IMR-90 (cell line): ENCODE data around the gene S1PR3. TPM values are rescaled to one million over a fixed set of nuclear protein-coding genes. Genes with fewer than 3 reads are reported as not detected.

ENCODE experiments used
- ATAC-seq: fragments of 200-7000 bp; cut with Tn5 transposase; 2 replicates; pipeline ENCODE4 v1.9.1; 2020; ENCODE audit warnings: low read depth, mild to moderate bottlenecking, moderate library complexity
- BruUV-seq: library from RNA; stranded (reverse); fragments of 400-500 nt; replicated peaks from 2 replicates; lab custom pipeline; 2021; lab: Mats Ljungman, UMichigan
- CTCF ChIA-PET: fragments of 300-600 bp; formaldehyde crosslinking; extraction: SDS; loops from one replicate; lab custom pipeline; 2021; ENCODE audit warnings: antibody characterized with exemption; lab: Yijun Ruan, JAX
- POLR2A ChIA-PET: fragments of 300-600 bp; sonication (Branson Sonifier 250); formaldehyde crosslinking; loops from one replicate; lab custom pipeline; 2022; ENCODE audit warnings: antibody characterized with exemption; ENCODE audit not compliant: unreplicated experiment; lab: Charles Lee
- DNase-seq: peaks from one replicate; pipeline ENCODE4 v3.0.0; 2013
- H2AFZ ChIP-seq: replicated peaks from 2 replicates; pipeline ENCODE3; 2013; ENCODE audit warnings: low read length, mild to moderate bottlenecking; ENCODE audit not compliant: poor library complexity
- H2AK5ac ChIP-seq: 2 replicates; pipeline ENCODE4 v1.6.1; 2013; ENCODE audit warnings: low read depth, low read length, inconsistent platforms
- H2AK9ac ChIP-seq: replicated peaks from 2 replicates; pipeline ENCODE3; 2013; ENCODE audit warnings: mild to moderate bottlenecking, low read depth, low read length, moderate library complexity; ENCODE audit not compliant: poor library complexity
- H2BK120ac ChIP-seq: 2 replicates; pipeline ENCODE4 v1.6.1; 2013; ENCODE audit warnings: low read depth, low read length, inconsistent platforms
- H2BK15ac ChIP-seq: 3 replicates; pipeline ENCODE4 v1.6.1; 2013; ENCODE audit warnings: low read depth, low read length, inconsistent platforms
- H2BK20ac ChIP-seq: 2 replicates; pipeline ENCODE4 v1.6.1; 2013; ENCODE audit warnings: low read depth, mild to moderate bottlenecking, inconsistent platforms, low read length, moderate library complexity
- H2BK5ac ChIP-seq: 2 replicates; pipeline ENCODE4 v1.6.1; 2013; ENCODE audit warnings: mild to moderate bottlenecking, low read depth, low read length, inconsistent platforms; ENCODE audit not compliant: poor library complexity, severe bottlenecking
- H3K14ac ChIP-seq: replicated peaks from 2 replicates; pipeline ENCODE4 v1.6.1; 2013; ENCODE audit warnings: low read depth, low read length, inconsistent platforms
- H3K18ac ChIP-seq: 2 replicates; pipeline ENCODE4 v1.6.1; 2013; ENCODE audit warnings: low read depth, low read length, control low read depth
- H3K23ac ChIP-seq: 2 replicates; pipeline ENCODE4 v1.6.1; 2013; ENCODE audit warnings: low read depth, low read length, inconsistent platforms
- H3K27ac ChIP-seq: 2 replicates; pipeline ENCODE4 v1.5.1; 2013; ENCODE audit warnings: mild to moderate bottlenecking, control low read depth, low read length; ENCODE audit not compliant: insufficient read depth
- H3K27me3 ChIP-seq: 2 replicates; pipeline ENCODE4 v1.6.1; 2013; ENCODE audit warnings: low read length; ENCODE audit not compliant: control insufficient read depth, insufficient read depth
- H3K36me3 ChIP-seq: 2 replicates; pipeline ENCODE4 v1.6.1; 2013; ENCODE audit warnings: low read length, mixed read lengths; ENCODE audit not compliant: control insufficient read depth, insufficient read depth
- H3K4ac ChIP-seq: 2 replicates; pipeline ENCODE4 v1.6.1; 2013; ENCODE audit warnings: low read depth, low read length, inconsistent platforms
- H3K4me1 ChIP-seq: 2 replicates; pipeline ENCODE4 v1.6.1; 2013; ENCODE audit warnings: low read length, mixed read lengths; ENCODE audit not compliant: control insufficient read depth, insufficient read depth
- H3K4me2 ChIP-seq: 2 replicates; pipeline ENCODE4 v1.6.1; 2013; ENCODE audit warnings: low read depth, mild to moderate bottlenecking, control low read depth, low read length, moderate library complexity
- H3K4me3 ChIP-seq: 2 replicates; pipeline ENCODE4 v1.5.1; 2013; ENCODE audit warnings: low read depth, mild to moderate bottlenecking, control low read depth, low read length, moderate library complexity; ENCODE audit not compliant: insufficient read depth
- H3K56ac ChIP-seq: 2 replicates; pipeline ENCODE4 v1.6.1; 2013; ENCODE audit warnings: low read length, inconsistent platforms; ENCODE audit not compliant: insufficient read depth; ENCODE audit errors: extremely low read depth
- H3K79me1 ChIP-seq, 2 experiments: 2 replicates each; pipeline ENCODE4 v1.6.1; 2013; ENCODE audit warnings: low read length in 2 of 2, inconsistent platforms in 1 of 2, low read depth in 1 of 2
- H3K9ac ChIP-seq: 2 replicates; pipeline ENCODE4 v1.6.1; 2013; ENCODE audit warnings: low read depth, low read length, control low read depth
- H3K9me1 ChIP-seq: 2 replicates; pipeline ENCODE4 v1.6.1; 2013; ENCODE audit warnings: low read length, inconsistent platforms; ENCODE audit not compliant: insufficient read depth
- H3K9me3 ChIP-seq: 2 replicates; pipeline ENCODE4 v1.6.1; 2013; ENCODE audit warnings: low read length; ENCODE audit not compliant: control insufficient read depth, insufficient read depth
- H4K20me1 ChIP-seq: 2 replicates; pipeline ENCODE4 v1.6.1; 2013; ENCODE audit warnings: low read length, inconsistent platforms; ENCODE audit not compliant: insufficient read depth
- H4K5ac ChIP-seq: 2 replicates; pipeline ENCODE4 v1.6.1; 2013; ENCODE audit warnings: mild to moderate bottlenecking, low read depth, low read length, control low read depth
- H4K8ac ChIP-seq, 2 experiments: 2 replicates each; pipeline ENCODE4 v1.6.1; 2013; ENCODE audit warnings: low read depth in 2 of 2, low read length in 2 of 2, control low read depth in 1 of 2, inconsistent platforms in 1 of 2
- H4K91ac ChIP-seq: 2 replicates; pipeline ENCODE4 v1.6.1; 2013; ENCODE audit warnings: low read depth, low read length, inconsistent platforms; ENCODE audit not compliant: insufficient read depth
- CEBPB ChIP-seq: IDR thresholded peaks from 2 replicates; pipeline ENCODE4 v1.6.1; 2012; ENCODE audit warnings: low read depth, low read length, improper control_type of control experiment
- MAFK ChIP-seq: IDR thresholded peaks from 2 replicates; pipeline ENCODE4 v1.6.1; 2012; ENCODE audit warnings: low read depth, low read length, improper control_type of control experiment
- RAD21 ChIP-seq: IDR thresholded peaks from 2 replicates; pipeline ENCODE4 v1.6.1; 2012; ENCODE audit warnings: low read length, improper control_type of control experiment
- WGBS, 2 experiments: methylation state at CpG; one replicate each; pipeline versions ENCODE4 v1.1.5 to v1.1.7; 2013; ENCODE audit warnings: missing lambda C conversion rate in 2 of 2; ENCODE audit not compliant: insufficient read length in 1 of 2; ENCODE audit errors: extremely low coverage in 2 of 2; 5-methylcytosine and 5-hydroxymethylcytosine counted together
- dilution Hi-C: fragments of 300-500 bp; cut with HindIII; formaldehyde crosslinking; loops from one replicate; pipeline ENCODE4 v1.14.3; 2018; ENCODE audit warnings: low sequenced_read_pairs; ENCODE audit not compliant: unreplicated experiment
- in situ Hi-C: fragments of 300-500 bp; cut with MboI; formaldehyde crosslinking; loops from 3 replicates; pipeline ENCODE4 v1.14.3; 2019; ENCODE audit warnings: low sequenced_read_pairs, inconsistent platforms, mixed read lengths
- intact Hi-C: fragments of 100-400 bp; cut with micrococcal nuclease; formaldehyde crosslinking; loops from 2 replicates; pipeline ENCODE4 v1.10.0; 2022
- polyA plus RNA-seq, 3 experiments: library from polyadenylated mRNA; depleted of rRNA; stranded (reverse); fragments of >200 nt; gene quantifications; 2 replicates each; pipeline ENCODE4 v1.2.3, GENCODE V29; 2012; ENCODE audit warnings: low replicate concordance in 1 of 3
- total RNA-seq: library from RNA; depleted of rRNA; stranded (reverse); fragments of >200 nt; gene quantifications from 2 replicates; pipeline ENCODE4 v1.2.3, GENCODE V29; 2012
- TF ChIP-seq, protein P1 (sequence below): fragments of 150-350 bp; IDR thresholded peaks from 2 replicates; pipeline ENCODE4 v1.6.1; 2016; ENCODE audit warnings: low read depth, mild to moderate bottlenecking, low read length, moderate library complexity, borderline replicate concordance

Gene S1PR3
- total and polyA plus RNA-seq, 2 of the 4 experiments (the other 2 are of a cell fraction), result 28.4 to 28.7 TPM

DNA sequence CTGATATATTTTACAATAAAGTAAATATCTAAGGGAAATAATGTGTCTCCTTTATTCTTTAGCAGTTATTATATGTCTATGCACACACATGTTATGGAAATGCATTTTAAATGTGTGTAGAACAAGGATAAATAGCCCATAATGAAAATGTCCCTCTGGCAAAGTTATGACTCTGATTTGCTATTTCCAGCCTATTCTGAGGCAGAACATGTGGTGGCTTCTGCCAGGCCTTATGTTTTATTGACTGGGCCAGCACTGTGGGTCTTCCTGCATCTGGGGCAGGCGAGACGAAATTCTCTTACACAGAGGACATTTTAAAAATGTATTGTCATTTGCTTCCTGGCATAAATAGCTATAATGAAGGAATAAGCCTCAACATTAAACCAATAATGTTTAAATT, 52.8 kb downstream of the S1PR3 start:
- Histone ChIP-seq H3K23ac (no peak overlapping the region), H2AFZ (no peak overlapping the region), H3K18ac (no peak overlapping the region), H3K27ac (no peak overlapping the region), H3K4ac (no peak overlapping the region), H2BK20ac (no peak overlapping the region), H2BK120ac (no peak overlapping the region), H3K9me1 (peaks cover 7% of the 10 kb centered on the region; the same call in 1 of the 2 replicates), H4K5ac (no peak overlapping the region), H4K8ac (no peak overlapping the region), H3K79me1 (peaks cover 3 to 10% of the 10 kb centered on the region in 2 experiments; a peak in 3 of 4 replicates), H3K9ac (no peak overlapping the region), H3K9me3 (no peaks in the 10 kb centered on the region), H2BK15ac (no peak overlapping the region), H3K36me3 (peaks cover 16% of the 10 kb centered on the region), H3K4me1 (no peaks in the 10 kb centered on the region; the same call in 1 of the 2 replicates), H3K27me3 (no peaks in the 10 kb centered on the region), H2BK5ac (no peak overlapping the region), H3K14ac (no peak overlapping the region), H2AK9ac (no peak overlapping the region), H3K56ac (no peak overlapping the region), H3K4me3 (no peak overlapping the region), H2AK5ac (no peak overlapping the region), H4K20me1 (no peaks in the 10 kb centered on the region), H3K4me2 (no peak overlapping the region), H4K91ac (no peak overlapping the region)
- WGBS, 2 experiments, result no CpG with 5 or more reads among the region's 2 CpGs
- POLR2A ChIA-PET, result no interaction called here
- dilution Hi-C loops (no loop called here), intact Hi-C loops (no loop called here), in situ Hi-C loops (no loop called here)
- CTCF ChIA-PET, result no interaction called here
- TF ChIP-seq, protein P1, sequence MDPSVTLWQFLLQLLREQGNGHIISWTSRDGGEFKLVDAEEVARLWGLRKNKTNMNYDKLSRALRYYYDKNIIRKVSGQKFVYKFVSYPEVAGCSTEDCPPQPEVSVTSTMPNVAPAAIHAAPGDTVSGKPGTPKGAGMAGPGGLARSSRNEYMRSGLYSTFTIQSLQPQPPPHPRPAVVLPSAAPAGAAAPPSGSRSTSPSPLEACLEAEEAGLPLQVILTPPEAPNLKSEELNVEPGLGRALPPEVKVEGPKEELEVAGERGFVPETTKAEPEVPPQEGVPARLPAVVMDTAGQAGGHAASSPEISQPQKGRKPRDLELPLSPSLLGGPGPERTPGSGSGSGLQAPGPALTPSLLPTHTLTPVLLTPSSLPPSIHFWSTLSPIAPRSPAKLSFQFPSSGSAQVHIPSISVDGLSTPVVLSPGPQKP, result no peak
- no peak for TF ChIP-seq CEBPB
- TF ChIP-seq MAFK, result no peak
- no peak for TF ChIP-seq RAD21
- DNase-seq (no peak), ATAC-seq (no peak)
- BruUV-seq, result no TSS peak
